IMR-90 (cell line): ENCODE results near the gene ZDHHC8. TPM values are rescaled to one million over a fixed set of nuclear protein-coding genes. Genes with fewer than 3 reads are reported as not detected.

Experiments
- ATAC-seq: fragments of 200-7000 bp; cut with Tn5 transposase; 2 replicates; pipeline ENCODE4 v1.9.1; 2020; ENCODE audit warnings: low read depth, mild to moderate bottlenecking, moderate library complexity
- BruUV-seq: library from RNA; stranded (reverse); fragments of 400-500 nt; replicated peaks from 2 replicates; lab custom pipeline; 2021; lab: Mats Ljungman, UMichigan
- CTCF ChIA-PET: fragments of 300-600 bp; formaldehyde crosslinking; extraction: SDS; loops from one replicate; lab custom pipeline; 2021; ENCODE audit warnings: antibody characterized with exemption; lab: Yijun Ruan, JAX
- POLR2A ChIA-PET: fragments of 300-600 bp; sonication (Branson Sonifier 250); formaldehyde crosslinking; loops from one replicate; lab custom pipeline; 2022; ENCODE audit warnings: antibody characterized with exemption; ENCODE audit not compliant: unreplicated experiment; lab: Charles Lee
- DNase-seq: peaks from one replicate; pipeline ENCODE4 v3.0.0; 2013
- H2AFZ ChIP-seq: replicated peaks from 2 replicates; pipeline ENCODE3; 2013; ENCODE audit warnings: low read length, mild to moderate bottlenecking; ENCODE audit not compliant: poor library complexity
- H2AK5ac ChIP-seq: 2 replicates; pipeline ENCODE4 v1.6.1; 2013; ENCODE audit warnings: low read depth, low read length, inconsistent platforms
- H2AK9ac ChIP-seq: replicated peaks from 2 replicates; pipeline ENCODE3; 2013; ENCODE audit warnings: mild to moderate bottlenecking, low read depth, low read length, moderate library complexity; ENCODE audit not compliant: poor library complexity
- H2BK120ac ChIP-seq: 2 replicates; pipeline ENCODE4 v1.6.1; 2013; ENCODE audit warnings: low read depth, low read length, inconsistent platforms
- H2BK15ac ChIP-seq: 3 replicates; pipeline ENCODE4 v1.6.1; 2013; ENCODE audit warnings: low read depth, low read length, inconsistent platforms
- H2BK20ac ChIP-seq: 2 replicates; pipeline ENCODE4 v1.6.1; 2013; ENCODE audit warnings: low read depth, mild to moderate bottlenecking, inconsistent platforms, low read length, moderate library complexity
- H2BK5ac ChIP-seq: 2 replicates; pipeline ENCODE4 v1.6.1; 2013; ENCODE audit warnings: mild to moderate bottlenecking, low read depth, low read length, inconsistent platforms; ENCODE audit not compliant: poor library complexity, severe bottlenecking
- H3K14ac ChIP-seq: replicated peaks from 2 replicates; pipeline ENCODE4 v1.6.1; 2013; ENCODE audit warnings: low read depth, low read length, inconsistent platforms
- H3K18ac ChIP-seq: 2 replicates; pipeline ENCODE4 v1.6.1; 2013; ENCODE audit warnings: low read depth, low read length, control low read depth
- H3K23ac ChIP-seq: 2 replicates; pipeline ENCODE4 v1.6.1; 2013; ENCODE audit warnings: low read depth, low read length, inconsistent platforms
- H3K27ac ChIP-seq: 2 replicates; pipeline ENCODE4 v1.5.1; 2013; ENCODE audit warnings: mild to moderate bottlenecking, control low read depth, low read length; ENCODE audit not compliant: insufficient read depth
- H3K27me3 ChIP-seq: 2 replicates; pipeline ENCODE4 v1.6.1; 2013; ENCODE audit warnings: low read length; ENCODE audit not compliant: control insufficient read depth, insufficient read depth
- H3K36me3 ChIP-seq: 2 replicates; pipeline ENCODE4 v1.6.1; 2013; ENCODE audit warnings: low read length, mixed read lengths; ENCODE audit not compliant: control insufficient read depth, insufficient read depth
- H3K4ac ChIP-seq: 2 replicates; pipeline ENCODE4 v1.6.1; 2013; ENCODE audit warnings: low read depth, low read length, inconsistent platforms
- H3K4me1 ChIP-seq: 2 replicates; pipeline ENCODE4 v1.6.1; 2013; ENCODE audit warnings: low read length, mixed read lengths; ENCODE audit not compliant: control insufficient read depth, insufficient read depth
- H3K4me2 ChIP-seq: 2 replicates; pipeline ENCODE4 v1.6.1; 2013; ENCODE audit warnings: low read depth, mild to moderate bottlenecking, control low read depth, low read length, moderate library complexity
- H3K4me3 ChIP-seq: 2 replicates; pipeline ENCODE4 v1.5.1; 2013; ENCODE audit warnings: low read depth, mild to moderate bottlenecking, control low read depth, low read length, moderate library complexity; ENCODE audit not compliant: insufficient read depth
- H3K56ac ChIP-seq: 2 replicates; pipeline ENCODE4 v1.6.1; 2013; ENCODE audit warnings: low read length, inconsistent platforms; ENCODE audit not compliant: insufficient read depth; ENCODE audit errors: extremely low read depth
- H3K79me1 ChIP-seq, 2 experiments: 2 replicates each; pipeline ENCODE4 v1.6.1; 2013; ENCODE audit warnings: low read length in 2 of 2, inconsistent platforms in 1 of 2, low read depth in 1 of 2
- H3K9ac ChIP-seq: 2 replicates; pipeline ENCODE4 v1.6.1; 2013; ENCODE audit warnings: low read depth, low read length, control low read depth
- H3K9me1 ChIP-seq: 2 replicates; pipeline ENCODE4 v1.6.1; 2013; ENCODE audit warnings: low read length, inconsistent platforms; ENCODE audit not compliant: insufficient read depth
- H3K9me3 ChIP-seq: 2 replicates; pipeline ENCODE4 v1.6.1; 2013; ENCODE audit warnings: low read length; ENCODE audit not compliant: control insufficient read depth, insufficient read depth
- H4K20me1 ChIP-seq: 2 replicates; pipeline ENCODE4 v1.6.1; 2013; ENCODE audit warnings: low read length, inconsistent platforms; ENCODE audit not compliant: insufficient read depth
- H4K5ac ChIP-seq: 2 replicates; pipeline ENCODE4 v1.6.1; 2013; ENCODE audit warnings: mild to moderate bottlenecking, low read depth, low read length, control low read depth
- H4K8ac ChIP-seq, 2 experiments: 2 replicates each; pipeline ENCODE4 v1.6.1; 2013; ENCODE audit warnings: low read depth in 2 of 2, low read length in 2 of 2, control low read depth in 1 of 2, inconsistent platforms in 1 of 2
- H4K91ac ChIP-seq: 2 replicates; pipeline ENCODE4 v1.6.1; 2013; ENCODE audit warnings: low read depth, low read length, inconsistent platforms; ENCODE audit not compliant: insufficient read depth
- BHLHE40 ChIP-seq: fragments of 150-350 bp; IDR thresholded peaks from 2 replicates; pipeline ENCODE4 v1.6.1; 2016; ENCODE audit warnings: mild to moderate bottlenecking, low read depth, low read length
- CEBPB ChIP-seq: IDR thresholded peaks from 2 replicates; pipeline ENCODE4 v1.6.1; 2012; ENCODE audit warnings: low read depth, low read length, improper control_type of control experiment
- CHD1 ChIP-seq: IDR thresholded peaks from 2 replicates; pipeline ENCODE4 v1.6.1; 2012; ENCODE audit warnings: low read depth, low read length, improper control_type of control experiment
- FOS ChIP-seq: fragments of 150-350 bp; IDR thresholded peaks from 2 replicates; pipeline ENCODE4 v1.6.1; 2016; ENCODE audit warnings: low read depth, low read length
- MAFK ChIP-seq: IDR thresholded peaks from 2 replicates; pipeline ENCODE4 v1.6.1; 2012; ENCODE audit warnings: low read depth, low read length, improper control_type of control experiment
- MAZ ChIP-seq: IDR thresholded peaks from 2 replicates; pipeline ENCODE4 v1.6.1; 2012; ENCODE audit warnings: low read depth, mild to moderate bottlenecking, low read length, improper control_type of control experiment, moderate library complexity, borderline replicate concordance
- MXI1 ChIP-seq: IDR thresholded peaks from 2 replicates; pipeline ENCODE4 v1.6.1; 2012; ENCODE audit warnings: low read depth, mild to moderate bottlenecking, low read length, moderate library complexity, borderline replicate concordance
- NFE2L2 ChIP-seq: fragments of 150-350 bp; IDR thresholded peaks from 2 replicates; pipeline ENCODE4 v1.6.1; 2016; ENCODE audit warnings: low read depth, mild to moderate bottlenecking, low read length
- POLR2A ChIP-seq: IDR thresholded peaks from 2 replicates; pipeline ENCODE4 v1.6.1; 2012; ENCODE audit warnings: mild to moderate bottlenecking, low read depth, low read length
- RAD21 ChIP-seq: IDR thresholded peaks from 2 replicates; pipeline ENCODE4 v1.6.1; 2012; ENCODE audit warnings: low read length, improper control_type of control experiment
- RCOR1 ChIP-seq: IDR thresholded peaks from 2 replicates; pipeline ENCODE4 v1.6.1; 2012; ENCODE audit warnings: mild to moderate bottlenecking, low read length, improper control_type of control experiment; ENCODE audit not compliant: insufficient replicate concordance
- RFX5 ChIP-seq: IDR thresholded peaks from 2 replicates; pipeline ENCODE4 v1.8.0; 2012; ENCODE audit warnings: low read depth, mild to moderate bottlenecking, low read length, moderate library complexity
- SMC3 ChIP-seq: fragments of 150-350 bp; IDR thresholded peaks from 2 replicates; pipeline ENCODE4 v1.6.1; 2016; ENCODE audit warnings: low read depth, mild to moderate bottlenecking, antibody characterized with exemption, low read length, moderate library complexity
- WGBS, 2 experiments: methylation state at CpG; one replicate each; pipeline versions ENCODE4 v1.1.5 to v1.1.7; 2013; ENCODE audit warnings: missing lambda C conversion rate in 2 of 2; ENCODE audit not compliant: insufficient read length in 1 of 2; ENCODE audit errors: extremely low coverage in 2 of 2; 5-methylcytosine and 5-hydroxymethylcytosine counted together
- dilution Hi-C: fragments of 300-500 bp; cut with HindIII; formaldehyde crosslinking; loops from one replicate; pipeline ENCODE4 v1.14.3; 2018; ENCODE audit warnings: low sequenced_read_pairs; ENCODE audit not compliant: unreplicated experiment
- in situ Hi-C: fragments of 300-500 bp; cut with MboI; formaldehyde crosslinking; loops from 3 replicates; pipeline ENCODE4 v1.14.3; 2019; ENCODE audit warnings: low sequenced_read_pairs, inconsistent platforms, mixed read lengths
- intact Hi-C: fragments of 100-400 bp; cut with micrococcal nuclease; formaldehyde crosslinking; loops from 2 replicates; pipeline ENCODE4 v1.10.0; 2022
- polyA plus RNA-seq, 3 experiments: library from polyadenylated mRNA; depleted of rRNA; stranded (reverse); fragments of >200 nt; gene quantifications; 2 replicates each; pipeline ENCODE4 v1.2.3, GENCODE V29; 2012; ENCODE audit warnings: low replicate concordance in 1 of 3
- total RNA-seq: library from RNA; depleted of rRNA; stranded (reverse); fragments of >200 nt; gene quantifications from 2 replicates; pipeline ENCODE4 v1.2.3, GENCODE V29; 2012
- TF ChIP-seq, protein P1 (sequence below): fragments of 150-350 bp; IDR thresholded peaks from 2 replicates; pipeline ENCODE4 v1.6.1; 2017; ENCODE audit warnings: mild to moderate bottlenecking, antibody characterized with exemption, low read length, low read depth
- TF ChIP-seq, protein P2 (sequence below): fragments of 150-350 bp; IDR thresholded peaks from 2 replicates; pipeline ENCODE4 v1.6.1; 2016; ENCODE audit warnings: low read depth, mild to moderate bottlenecking, low read length, moderate library complexity, borderline replicate concordance
- TF ChIP-seq, protein P3 (sequence below): conservative IDR thresholded peaks from 2 replicates; pipeline ENCODE4 v1.5.1; 2012; ENCODE audit warnings: mild to moderate bottlenecking, low read depth, low read length, improper control_type of control experiment

The ZDHHC8 gene
- total and polyA plus RNA-seq, 2 of the 4 experiments (the other 2 are of a cell fraction) = 2.5 to 72.6 TPM

DNA sequence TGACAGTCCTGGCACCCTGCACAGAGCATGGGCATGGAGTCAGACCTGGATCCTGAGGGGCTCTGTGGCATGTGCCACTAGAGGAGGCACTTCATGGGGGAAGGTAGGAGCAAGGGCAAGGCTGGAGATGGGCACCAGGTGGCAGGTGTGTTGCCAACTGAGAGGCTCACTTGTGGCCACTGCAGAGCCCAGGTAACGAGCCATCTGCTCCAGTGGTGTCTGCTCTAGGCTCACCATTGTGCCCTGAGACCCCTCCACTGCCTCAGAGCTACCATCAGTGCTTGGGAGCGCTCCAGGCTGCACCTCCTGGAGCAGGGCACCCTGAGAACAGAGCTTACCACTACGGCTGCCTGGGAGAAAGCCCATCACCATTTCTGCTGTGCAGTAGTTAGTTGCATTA, 1.3 kb upstream of the ZDHHC8 start:
- no peak overlapping the region for H3K23ac ChIP-seq
- no peak overlapping the region for H3K18ac ChIP-seq
- ATAC-seq (no peak), DNase-seq (no peak)
- no peak overlapping the region for H3K14ac ChIP-seq
- H3K9me3 ChIP-seq = no peaks in the 10 kb centered on the region
- dilution Hi-C loops (no loop called here), intact Hi-C loops (no loop called here), in situ Hi-C loops (no loop called here)
- H2BK20ac ChIP-seq = no peak overlapping the region
- H4K20me1 ChIP-seq = peaks cover 35% of the 10 kb centered on the region
- H2AFZ ChIP-seq = peak overlapping the region; percentile 91
- no peak overlapping the region for H3K4me3 ChIP-seq
- H3K79me1 ChIP-seq = peaks cover 3 to 33% of the 10 kb centered on the region in 2 experiments
- H3K27ac ChIP-seq = no peak overlapping the region
- no peak overlapping the region for H2BK120ac ChIP-seq
- H3K4me1 ChIP-seq = peaks cover 9% of the 10 kb centered on the region
- H3K27me3 ChIP-seq = no peaks in the 10 kb centered on the region
- H2BK15ac ChIP-seq = no peak overlapping the region
- peak overlapping the region in 1 of 2 experiments; percentile 76; a peak in 2 of 4 replicates for H4K8ac ChIP-seq
- CTCF ChIA-PET = no interaction called here
- H3K9me1 ChIP-seq = peaks cover 3% of the 10 kb centered on the region; the same call in 1 of the 2 replicates
- H2AK5ac ChIP-seq = no peak overlapping the region
- H4K5ac ChIP-seq = no peak overlapping the region; the same call in 1 of the 2 replicates
- H3K4ac ChIP-seq = no peak overlapping the region
- POLR2A ChIA-PET = no interaction called here
- no TSS peak for BruUV-seq
- H2BK5ac ChIP-seq = no peak overlapping the region
- H3K56ac ChIP-seq = no peak overlapping the region
- H4K91ac ChIP-seq = no peak overlapping the region
- peak overlapping the region; percentile 87 for H2AK9ac ChIP-seq
- peaks cover 24% of the 10 kb centered on the region for H3K36me3 ChIP-seq
- H3K9ac ChIP-seq = no peak overlapping the region
- 80% methylated on average over 1 of the region's 3 CpGs; no CpG with 5 or more reads in 1 of the 2 experiments for WGBS, 2 experiments
- no peak overlapping the region for H3K4me2 ChIP-seq
- TF ChIP-seq CEBPB (no peak), FOS (no peak), RCOR1 (no peak), RAD21 (no peak), POLR2A (no peak), CHD1 (no peak), MAFK (no peak), MAZ (no peak), BHLHE40 (no peak), MXI1 (no peak), RFX5 (no peak), NFE2L2 (no peak), SMC3 (no peak)
- TF ChIP-seq, protein P1, sequence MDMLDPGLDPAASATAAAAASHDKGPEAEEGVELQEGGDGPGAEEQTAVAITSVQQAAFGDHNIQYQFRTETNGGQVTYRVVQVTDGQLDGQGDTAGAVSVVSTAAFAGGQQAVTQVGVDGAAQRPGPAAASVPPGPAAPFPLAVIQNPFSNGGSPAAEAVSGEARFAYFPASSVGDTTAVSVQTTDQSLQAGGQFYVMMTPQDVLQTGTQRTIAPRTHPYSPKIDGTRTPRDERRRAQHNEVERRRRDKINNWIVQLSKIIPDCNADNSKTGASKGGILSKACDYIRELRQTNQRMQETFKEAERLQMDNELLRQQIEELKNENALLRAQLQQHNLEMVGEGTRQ = no peak
- TF ChIP-seq, protein P2, sequence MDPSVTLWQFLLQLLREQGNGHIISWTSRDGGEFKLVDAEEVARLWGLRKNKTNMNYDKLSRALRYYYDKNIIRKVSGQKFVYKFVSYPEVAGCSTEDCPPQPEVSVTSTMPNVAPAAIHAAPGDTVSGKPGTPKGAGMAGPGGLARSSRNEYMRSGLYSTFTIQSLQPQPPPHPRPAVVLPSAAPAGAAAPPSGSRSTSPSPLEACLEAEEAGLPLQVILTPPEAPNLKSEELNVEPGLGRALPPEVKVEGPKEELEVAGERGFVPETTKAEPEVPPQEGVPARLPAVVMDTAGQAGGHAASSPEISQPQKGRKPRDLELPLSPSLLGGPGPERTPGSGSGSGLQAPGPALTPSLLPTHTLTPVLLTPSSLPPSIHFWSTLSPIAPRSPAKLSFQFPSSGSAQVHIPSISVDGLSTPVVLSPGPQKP = no peak
- TF ChIP-seq, protein P3, sequence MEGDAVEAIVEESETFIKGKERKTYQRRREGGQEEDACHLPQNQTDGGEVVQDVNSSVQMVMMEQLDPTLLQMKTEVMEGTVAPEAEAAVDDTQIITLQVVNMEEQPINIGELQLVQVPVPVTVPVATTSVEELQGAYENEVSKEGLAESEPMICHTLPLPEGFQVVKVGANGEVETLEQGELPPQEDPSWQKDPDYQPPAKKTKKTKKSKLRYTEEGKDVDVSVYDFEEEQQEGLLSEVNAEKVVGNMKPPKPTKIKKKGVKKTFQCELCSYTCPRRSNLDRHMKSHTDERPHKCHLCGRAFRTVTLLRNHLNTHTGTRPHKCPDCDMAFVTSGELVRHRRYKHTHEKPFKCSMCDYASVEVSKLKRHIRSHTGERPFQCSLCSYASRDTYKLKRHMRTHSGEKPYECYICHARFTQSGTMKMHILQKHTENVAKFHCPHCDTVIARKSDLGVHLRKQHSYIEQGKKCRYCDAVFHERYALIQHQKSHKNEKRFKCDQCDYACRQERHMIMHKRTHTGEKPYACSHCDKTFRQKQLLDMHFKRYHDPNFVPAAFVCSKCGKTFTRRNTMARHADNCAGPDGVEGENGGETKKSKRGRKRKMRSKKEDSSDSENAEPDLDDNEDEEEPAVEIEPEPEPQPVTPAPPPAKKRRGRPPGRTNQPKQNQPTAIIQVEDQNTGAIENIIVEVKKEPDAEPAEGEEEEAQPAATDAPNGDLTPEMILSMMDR = no peak
